MM.1S (cell line): ENCODE data around the gene RAB1B.

Experiments used
- CTCF ChIP-seq: fragments of 300-600 bp; sonication (generic); IDR thresholded peaks from 2 replicates; pipeline ENCODE4 v1.5.1; 2016; ENCODE audit warnings: antibody characterized with exemption, low read length, mixed read lengths
- EZH2 ChIP-seq: fragments of 300-600 bp; sonication (generic); optimal IDR thresholded peaks from 2 replicates; pipeline ENCODE3; 2017; ENCODE audit warnings: low read depth, mild to moderate bottlenecking, antibody characterized with exemption, low read length, mixed read lengths

GRCh38 chr11:66221726-66222236 is 46.7 kb upstream of the RAB1B start:
- TF ChIP-seq EZH2, result no peak
- TF ChIP-seq CTCF, result no peak
